GM12878 (cell line): Measurements from ENCODE around the gene FSTL4. TPM values are rescaled to one million over a fixed set of nuclear protein-coding genes. Genes with fewer than 3 reads are reported as not detected.

ENCODE experiments used
- BHLHE40 ChIP-seq, 2 experiments: fragments of 450-650 bp in 1 of 2; IDR thresholded peaks; 2 replicates each; pipeline ENCODE4 v1.6.1; 2011 to 2017; ENCODE audit warnings: low read depth in 2 of 2, borderline replicate concordance in 1 of 2, improper control_type of control experiment in 1 of 2, low read length in 1 of 2, mild to moderate bottlenecking in 1 of 2
- BMI1 ChIP-seq: fragments of 450-650 bp; IDR thresholded peaks from 2 replicates; pipeline ENCODE4 v1.6.1; 2016; ENCODE audit warnings: mild to moderate bottlenecking, moderate library complexity, borderline replicate concordance
- CBFB ChIP-seq: IDR thresholded peaks from 2 replicates; pipeline ENCODE4 v1.6.1; 2016; ENCODE audit warnings: antibody characterized with exemption, low read depth
- CEBPB ChIP-seq, 2 experiments: fragments of 150-350 bp in 1 of 2; IDR thresholded peaks; 2 replicates each; pipeline ENCODE4 v1.6.1; 2012 to 2014; ENCODE audit warnings: low read depth in 2 of 2, low read length in 2 of 2, borderline replicate concordance in 1 of 2, inconsistent platforms in 1 of 2
- ESRRA ChIP-seq: IDR thresholded peaks from 2 replicates; pipeline ENCODE4 v1.6.1; 2012; ENCODE audit warnings: mild to moderate bottlenecking, low read length, improper control_type of control experiment
- ETV6 ChIP-seq, 2 experiments: fragments of 450-650 bp in 1 of 2; IDR thresholded peaks in 1 of 2; conservative IDR thresholded peaks in 1 of 2; 2 replicates each; pipeline ENCODE4 v1.6.1; 2014; ENCODE audit warnings: antibody characterized with exemption in 1 of 2, borderline replicate concordance in 1 of 2, low read depth in 1 of 2, mild to moderate bottlenecking in 1 of 2, moderate library complexity in 1 of 2
- FOXM1 ChIP-seq: IDR thresholded peaks from 2 replicates; pipeline ENCODE4 v1.6.1; 2012; ENCODE audit warnings: low read depth, mild to moderate bottlenecking, inconsistent platforms, low read length, moderate library complexity
- HDAC2 ChIP-seq: fragments of 200-600 bp; sonication (generic); IDR thresholded peaks from 2 replicates; pipeline ENCODE4 v1.6.1; 2017
- HDAC6 ChIP-seq: fragments of 200-600 bp; sonication (generic); IDR thresholded peaks from one replicate; pipeline ENCODE4 v1.8.0; 2017; ENCODE audit warnings: antibody characterized with exemption; ENCODE audit not compliant: unreplicated experiment
- MEF2B ChIP-seq: fragments of 450-650 bp; IDR thresholded peaks from 2 replicates; pipeline ENCODE4 v1.6.1; 2018; ENCODE audit warnings: mild to moderate bottlenecking, moderate library complexity; ENCODE audit not compliant: partially characterized antibody, poor library complexity, severe bottlenecking
- MTA2 ChIP-seq: fragments of 450-650 bp; IDR thresholded peaks from 2 replicates; pipeline ENCODE4 v1.6.1; 2016; ENCODE audit warnings: low read depth, mild to moderate bottlenecking, moderate library complexity
- NRF1 ChIP-seq: conservative IDR thresholded peaks from 2 replicates; pipeline ENCODE4 v1.6.1; 2011; ENCODE audit warnings: mild to moderate bottlenecking, low read depth, low read length, improper control_type of control experiment
- PML ChIP-seq: IDR thresholded peaks from 2 replicates; pipeline ENCODE4 v1.6.1; 2012; ENCODE audit warnings: low read length, inconsistent platforms
- RAD21 ChIP-seq: IDR thresholded peaks from 2 replicates; pipeline ENCODE4 v1.6.1; 2011; ENCODE audit warnings: mild to moderate bottlenecking, low read depth, low read length, moderate library complexity; ENCODE audit not compliant: insufficient read depth
- SIN3A ChIP-seq: IDR thresholded peaks from 2 replicates; pipeline ENCODE4 v1.6.1; 2012; ENCODE audit warnings: low read depth, low read length, improper control_type of control experiment
- STAT1 ChIP-seq: fragments of 450-650 bp; conservative IDR thresholded peaks from 2 replicates; pipeline ENCODE4 v1.6.1; 2014; ENCODE audit warnings: antibody characterized with exemption, mild to moderate bottlenecking
- TARDBP ChIP-seq: IDR thresholded peaks from 2 replicates; pipeline ENCODE4 v1.6.1; 2016; ENCODE audit warnings: borderline replicate concordance
- TBL1XR1 ChIP-seq: IDR thresholded peaks from 2 replicates; pipeline ENCODE4 v1.6.1; 2012; ENCODE audit warnings: low read depth, low read length, improper control_type of control experiment
- ZBED1 ChIP-seq: IDR thresholded peaks from 2 replicates; pipeline ENCODE4 v1.6.1; 2016; ENCODE audit warnings: borderline replicate concordance
- ZSCAN29 ChIP-seq: fragments of 450-650 bp; IDR thresholded peaks from 2 replicates; pipeline ENCODE4 v1.6.1; 2017; ENCODE audit warnings: mild to moderate bottlenecking, moderate library complexity
- polyA plus RNA-seq, 11 experiments: library from polyadenylated mRNA; depleted of rRNA in 4 of 11; unstranded in 6 of 11; stranded (reverse) in 5 of 11; fragments of >200 nt; fragmentation: Nextera tagmentation in 4 of 11; fragmentation: Illumina TruSeq in 1 of 11; extraction: Ambion mirVana in 4 of 11; extraction: Trizol in 1 of 11; gene quantifications; 1 replicate in 1 of 11; 2 replicates in 10 of 11; pipeline versions ENCODE4 v1.2.1 to v1.2.3, GENCODE V29; 2011 to 2016; ENCODE audit warnings: inconsistent platforms in 2 of 11, missing spikeins in 2 of 11, low read depth in 1 of 11
- total RNA-seq, 4 experiments: library from RNA; depleted of rRNA in 3 of 4; stranded (reverse); fragments of >200 nt in 3 of 4; fragmentation: Illumina TruSeq in 1 of 4; extraction: Trizol in 1 of 4; gene quantifications; 2 replicates each; pipeline versions ENCODE4 v1.2.1 to v1.2.3, GENCODE V29; 2013 to 2021
- TF ChIP-seq, protein P1 (sequence below): fragments of 450-650 bp; IDR thresholded peaks from 2 replicates; pipeline ENCODE4 v1.6.1; 2017; ENCODE audit warnings: low read depth, mild to moderate bottlenecking, moderate library complexity
- TF ChIP-seq, protein P2 (sequence below): fragments of 450-650 bp; IDR thresholded peaks from 2 replicates; pipeline ENCODE4 v1.6.1; 2017; ENCODE audit warnings: mild to moderate bottlenecking, moderate library complexity
- TF ChIP-seq, protein P3 (sequence below): fragments of 450-650 bp; IDR thresholded peaks from 2 replicates; pipeline ENCODE4 v1.6.1; 2016; ENCODE audit warnings: mild to moderate bottlenecking, moderate library complexity, borderline replicate concordance

Gene FSTL4
- total and polyA plus RNA-seq, 10 of the 15 experiments (the other 5 are each of a cell fraction or from before 2014, with no cell fraction given), result 0.01 to 0.79 (median 0.21) TPM; not detected in 6

DNA sequence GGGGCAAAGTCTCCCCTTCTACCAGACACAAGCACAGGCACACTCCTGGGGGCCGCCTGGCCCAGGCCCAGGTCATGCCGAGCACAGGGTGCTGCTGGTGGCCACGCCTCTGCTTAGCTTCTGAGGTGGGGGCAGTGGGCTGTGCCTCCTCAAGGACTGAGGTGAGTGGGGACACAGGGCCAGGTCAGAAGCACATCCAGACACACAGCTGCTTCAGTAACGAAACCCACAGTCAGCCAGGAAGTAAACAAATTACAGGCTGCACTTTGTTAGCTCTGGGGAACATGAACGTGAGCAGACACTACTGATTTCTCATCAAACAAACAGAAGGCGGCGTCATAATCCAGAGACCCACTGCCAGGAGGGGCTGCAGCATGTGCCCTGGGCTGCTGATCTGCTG lies 368.1 kb downstream of the FSTL4 start (continued):
- TF ChIP-seq, protein P1, sequence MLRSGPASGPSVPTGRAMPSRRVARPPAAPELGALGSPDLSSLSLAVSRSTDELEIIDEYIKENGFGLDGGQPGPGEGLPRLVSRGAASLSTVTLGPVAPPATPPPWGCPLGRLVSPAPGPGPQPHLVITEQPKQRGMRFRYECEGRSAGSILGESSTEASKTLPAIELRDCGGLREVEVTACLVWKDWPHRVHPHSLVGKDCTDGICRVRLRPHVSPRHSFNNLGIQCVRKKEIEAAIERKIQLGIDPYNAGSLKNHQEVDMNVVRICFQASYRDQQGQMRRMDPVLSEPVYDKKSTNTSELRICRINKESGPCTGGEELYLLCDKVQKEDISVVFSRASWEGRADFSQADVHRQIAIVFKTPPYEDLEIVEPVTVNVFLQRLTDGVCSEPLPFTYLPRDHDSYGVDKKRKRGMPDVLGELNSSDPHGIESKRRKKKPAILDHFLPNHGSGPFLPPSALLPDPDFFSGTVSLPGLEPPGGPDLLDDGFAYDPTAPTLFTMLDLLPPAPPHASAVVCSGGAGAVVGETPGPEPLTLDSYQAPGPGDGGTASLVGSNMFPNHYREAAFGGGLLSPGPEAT, result no peak
- TF ChIP-seq HDAC6, result no peak
- no peak for TF ChIP-seq CEBPB (IDR thresholded peaks at IDR 0.05; ENCODE audit: borderline replicate concordance in 1 of 2, low read depth in 2 of 2, low read length in 2 of 2)
- no peak for TF ChIP-seq STAT1
- TF ChIP-seq TBL1XR1, result no peak
- TF ChIP-seq CBFB, result no peak
- no peak for TF ChIP-seq TARDBP
- TF ChIP-seq, protein P2, sequence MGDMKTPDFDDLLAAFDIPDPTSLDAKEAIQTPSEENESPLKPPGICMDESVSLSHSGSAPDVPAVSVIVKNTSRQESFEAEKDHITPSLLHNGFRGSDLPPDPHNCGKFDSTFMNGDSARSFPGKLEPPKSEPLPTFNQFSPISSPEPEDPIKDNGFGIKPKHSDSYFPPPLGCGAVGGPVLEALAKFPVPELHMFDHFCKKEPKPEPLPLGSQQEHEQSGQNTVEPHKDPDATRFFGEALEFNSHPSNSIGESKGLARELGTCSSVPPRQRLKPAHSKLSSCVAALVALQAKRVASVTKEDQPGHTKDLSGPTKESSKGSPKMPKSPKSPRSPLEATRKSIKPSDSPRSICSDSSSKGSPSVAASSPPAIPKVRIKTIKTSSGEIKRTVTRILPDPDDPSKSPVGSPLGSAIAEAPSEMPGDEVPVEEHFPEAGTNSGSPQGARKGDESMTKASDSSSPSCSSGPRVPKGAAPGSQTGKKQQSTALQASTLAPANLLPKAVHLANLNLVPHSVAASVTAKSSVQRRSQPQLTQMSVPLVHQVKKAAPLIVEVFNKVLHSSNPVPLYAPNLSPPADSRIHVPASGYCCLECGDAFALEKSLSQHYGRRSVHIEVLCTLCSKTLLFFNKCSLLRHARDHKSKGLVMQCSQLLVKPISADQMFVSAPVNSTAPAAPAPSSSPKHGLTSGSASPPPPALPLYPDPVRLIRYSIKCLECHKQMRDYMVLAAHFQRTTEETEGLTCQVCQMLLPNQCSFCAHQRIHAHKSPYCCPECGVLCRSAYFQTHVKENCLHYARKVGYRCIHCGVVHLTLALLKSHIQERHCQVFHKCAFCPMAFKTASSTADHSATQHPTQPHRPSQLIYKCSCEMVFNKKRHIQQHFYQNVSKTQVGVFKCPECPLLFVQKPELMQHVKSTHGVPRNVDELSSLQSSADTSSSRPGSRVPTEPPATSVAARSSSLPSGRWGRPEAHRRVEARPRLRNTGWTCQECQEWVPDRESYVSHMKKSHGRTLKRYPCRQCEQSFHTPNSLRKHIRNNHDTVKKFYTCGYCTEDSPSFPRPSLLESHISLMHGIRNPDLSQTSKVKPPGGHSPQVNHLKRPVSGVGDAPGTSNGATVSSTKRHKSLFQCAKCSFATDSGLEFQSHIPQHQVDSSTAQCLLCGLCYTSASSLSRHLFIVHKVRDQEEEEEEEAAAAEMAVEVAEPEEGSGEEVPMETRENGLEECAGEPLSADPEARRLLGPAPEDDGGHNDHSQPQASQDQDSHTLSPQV, result no peak
- TF ChIP-seq, protein P3, sequence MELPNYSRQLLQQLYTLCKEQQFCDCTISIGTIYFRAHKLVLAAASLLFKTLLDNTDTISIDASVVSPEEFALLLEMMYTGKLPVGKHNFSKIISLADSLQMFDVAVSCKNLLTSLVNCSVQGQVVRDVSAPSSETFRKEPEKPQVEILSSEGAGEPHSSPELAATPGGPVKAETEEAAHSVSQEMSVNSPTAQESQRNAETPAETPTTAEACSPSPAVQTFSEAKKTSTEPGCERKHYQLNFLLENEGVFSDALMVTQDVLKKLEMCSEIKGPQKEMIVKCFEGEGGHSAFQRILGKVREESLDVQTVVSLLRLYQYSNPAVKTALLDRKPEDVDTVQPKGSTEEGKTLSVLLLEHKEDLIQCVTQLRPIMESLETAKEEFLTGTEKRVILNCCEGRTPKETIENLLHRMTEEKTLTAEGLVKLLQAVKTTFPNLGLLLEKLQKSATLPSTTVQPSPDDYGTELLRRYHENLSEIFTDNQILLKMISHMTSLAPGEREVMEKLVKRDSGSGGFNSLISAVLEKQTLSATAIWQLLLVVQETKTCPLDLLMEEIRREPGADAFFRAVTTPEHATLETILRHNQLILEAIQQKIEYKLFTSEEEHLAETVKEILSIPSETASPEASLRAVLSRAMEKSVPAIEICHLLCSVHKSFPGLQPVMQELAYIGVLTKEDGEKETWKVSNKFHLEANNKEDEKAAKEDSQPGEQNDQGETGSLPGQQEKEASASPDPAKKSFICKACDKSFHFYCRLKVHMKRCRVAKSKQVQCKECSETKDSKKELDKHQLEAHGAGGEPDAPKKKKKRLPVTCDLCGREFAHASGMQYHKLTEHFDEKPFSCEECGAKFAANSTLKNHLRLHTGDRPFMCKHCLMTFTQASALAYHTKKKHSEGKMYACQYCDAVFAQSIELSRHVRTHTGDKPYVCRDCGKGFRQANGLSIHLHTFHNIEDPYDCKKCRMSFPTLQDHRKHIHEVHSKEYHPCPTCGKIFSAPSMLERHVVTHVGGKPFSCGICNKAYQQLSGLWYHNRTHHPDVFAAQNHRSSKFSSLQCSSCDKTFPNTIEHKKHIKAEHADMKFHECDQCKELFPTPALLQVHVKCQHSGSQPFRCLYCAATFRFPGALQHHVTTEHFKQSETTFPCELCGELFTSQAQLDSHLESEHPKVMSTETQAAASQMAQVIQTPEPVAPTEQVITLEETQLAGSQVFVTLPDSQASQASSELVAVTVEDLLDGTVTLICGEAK, result no peak
- TF ChIP-seq ZBED1, result no peak
- no peak for TF ChIP-seq HDAC2
- TF ChIP-seq FOXM1, result no peak
- no peak for TF ChIP-seq NRF1
- TF ChIP-seq RAD21, result 0 out of 2 replicates have a peak, but pooled peaks have one; percentile 7
- TF ChIP-seq ESRRA, result no peak
- TF ChIP-seq MEF2B, result no peak
- no peak for TF ChIP-seq ZSCAN29
- no peak for TF ChIP-seq BMI1
- peak; percentile 87 to 91 for TF ChIP-seq BHLHE40 (IDR thresholded peaks at IDR 0.05; ENCODE audit: borderline replicate concordance in 1 of 2, low read depth in 2 of 2, low read length in 1 of 2)
- TF ChIP-seq MTA2, result 0 out of 2 replicates have a peak, but pooled peaks have one; percentile 11
- TF ChIP-seq ETV6 (conservative IDR thresholded peaks at IDR 0.05 in 1 of 2, IDR thresholded peaks at IDR 0.05 in 1 of 2; ENCODE audit: borderline replicate concordance in 1 of 2, low read depth in 1 of 2), result no peak
- no peak for TF ChIP-seq SIN3A
- TF ChIP-seq PML, result no peak
